Heart left ventricle (tissue), 16 donors: ENCODE results near the gene INO80E. TPM values are rescaled to one million over a fixed set of nuclear protein-coding genes. Genes with fewer than 3 reads are reported as not detected.

Source experiments
- ATAC-seq, 4 donors: fragments of 200-7000 bp; cut with Tn5 transposase; one replicate each; pipeline ENCODE4 v1.9.1; 2020 to 2022; ENCODE audit warnings: moderate library complexity in 4 of 4, mild to moderate bottlenecking in 3 of 4, moderate number of reproducible peaks in 1 of 4
- DNase-seq, 5 donors: peaks; one replicate each; pipeline ENCODE4 v3.0.0-alpha.2; 2020
- H3K27ac ChIP-seq, 12 donors: fragments of 200-600 bp; sonication (generic) in 4 of 12; one replicate each; pipeline versions ENCODE4 v1.5.0 to v1.8.0; 2016 to 2022; ENCODE audit warnings: mild to moderate bottlenecking in 2 of 12
- H3K27me3 ChIP-seq, 9 donors: fragments of 200-600 bp; sonication (generic) in 2 of 9; one replicate each; pipeline versions ENCODE4 v1.5.1 to v1.8.0; 2016 to 2022; ENCODE audit warnings: mild to moderate bottlenecking in 3 of 9
- H3K36me3 ChIP-seq, 9 donors: fragments of 200-600 bp; sonication (generic) in 2 of 9; one replicate each; pipeline versions ENCODE4 v1.5.0 to v1.8.0; 2018 to 2022; ENCODE audit warnings: mild to moderate bottlenecking in 2 of 9
- H3K4me1 ChIP-seq, 12 donors: fragments of 200-600 bp; sonication (generic) in 4 of 12; one replicate each; pipeline versions ENCODE4 v1.5.0 to v1.8.0; 2016 to 2022; ENCODE audit warnings: mild to moderate bottlenecking in 3 of 12
- H3K4me3 ChIP-seq, 12 donors: fragments of 200-600 bp; sonication (generic) in 4 of 12; one replicate each; pipeline versions ENCODE4 v1.5.0 to v1.8.0; 2017 to 2022; ENCODE audit warnings: mild to moderate bottlenecking in 9 of 12, moderate library complexity in 4 of 12
- H3K9me3 ChIP-seq, 12 donors: fragments of 200-600 bp; sonication (generic) in 4 of 12; one replicate each; pipeline versions ENCODE4 v1.5.0 to v1.8.0; 2016 to 2022; ENCODE audit warnings: mild to moderate bottlenecking in 1 of 12
- POLR2A ChIP-seq, 2 donors: fragments of 450-650 bp; IDR thresholded peaks; one replicate each; pipeline ENCODE4 v1.6.1; 2017; ENCODE audit warnings: antibody characterized with exemption in 2 of 2, mild to moderate bottlenecking in 2 of 2, moderate library complexity in 2 of 2
- WGBS, 4 donors: extraction: QIAGEN DNeasy Blood & Tissue Kit in 2 of 4; methylation state at CpG; one replicate each; pipeline versions ENCODE4 v1.1.5 to v1.1.7; 2013 to 2018; 5-methylcytosine and 5-hydroxymethylcytosine counted together
- intact Hi-C, 10 donors: fragments of 100-400 bp; cut with DNase I; formaldehyde crosslinking; loops; one replicate each; pipeline versions ENCODE4 v1.11.1 to v1.14.2; 2022
- polyA plus RNA-seq, 2 donors: library from polyadenylated mRNA; stranded (reverse); fragments of 200-250 nt; gene quantifications; one replicate each; pipeline ENCODE4 v1.2.3, GENCODE V29; 2013
- total RNA-seq, 9 donors: library from RNA; depleted of rRNA in 2 of 9; stranded (reverse); fragments of >200 nt in 2 of 9; fragmentation: NEBNext Ultra II Directional in 3 of 9; extraction: Animal tissue kit (Norgen Biotek cat#: 25700) in 3 of 9; gene quantifications; one replicate each; pipeline versions ENCODE4 v1.1.0 to v1.2.4, GENCODE V29; 2016 to 2023
- TF ChIP-seq, protein P1 (sequence below), 12 donors: fragments of 200-600 bp; sonication (generic) in 4 of 12; IDR thresholded peaks; one replicate each; pipeline versions ENCODE4 v1.5.0 to v1.8.0; 2018 to 2022; ENCODE audit warnings: antibody characterized with exemption in 12 of 12, mild to moderate bottlenecking in 5 of 12
- donor health status: ischemic (EF 13 %, LVEDD 7.1; RV severe dilation, severe dysfunction).
- donor health status: healthy with polysubstance abuse.
- donor health status: DM: no; HTN: yes; CAD: no.
- donor health status: DM: no; HTN: no; CAD: no.
- donor health status: ischemic (EF 25% LVEDD 6.9; RV normal size, moderate dysfunction).
- donor health status: ischemic (EF 25% LVEDD 5.7; RV mildly dilated, moderate dysfunction).
- donor health status: healthy.
- donor health status: DM: yes; HTN: yes; CAD: no.
- donor health status: ischemic (EF 35%, LVEDD 5.7; RV mildly dilated, moderate dysfunction).
- donor health status: nonischemic (EF 11% LVEDD 7.7; RV severe dilation, severe dysfunction).
- donor health status: DM: yes; HTN: yes; CAD: no.
- donor health status: PGD.
- donor health status: ischemic (EF 29% LVEDD 5.4; RV normal size, mild dysfunction).
- donor health status: nonischemic (EF 23%, LVEDD 6.1; RV moderate dilation, normal function).

The INO80E gene
- total and polyA plus RNA-seq, 11 donors = 27.6 to 71.5 (median 33.9) TPM

- H3K4me1 ChIP-seq = peaks cover 2 to 31% (median 12%) of the 10 kb centered on the region in 12 donors
- TF ChIP-seq POLR2A (IDR thresholded peaks at IDR 0.05) = no peak
- TF ChIP-seq, protein P1, sequence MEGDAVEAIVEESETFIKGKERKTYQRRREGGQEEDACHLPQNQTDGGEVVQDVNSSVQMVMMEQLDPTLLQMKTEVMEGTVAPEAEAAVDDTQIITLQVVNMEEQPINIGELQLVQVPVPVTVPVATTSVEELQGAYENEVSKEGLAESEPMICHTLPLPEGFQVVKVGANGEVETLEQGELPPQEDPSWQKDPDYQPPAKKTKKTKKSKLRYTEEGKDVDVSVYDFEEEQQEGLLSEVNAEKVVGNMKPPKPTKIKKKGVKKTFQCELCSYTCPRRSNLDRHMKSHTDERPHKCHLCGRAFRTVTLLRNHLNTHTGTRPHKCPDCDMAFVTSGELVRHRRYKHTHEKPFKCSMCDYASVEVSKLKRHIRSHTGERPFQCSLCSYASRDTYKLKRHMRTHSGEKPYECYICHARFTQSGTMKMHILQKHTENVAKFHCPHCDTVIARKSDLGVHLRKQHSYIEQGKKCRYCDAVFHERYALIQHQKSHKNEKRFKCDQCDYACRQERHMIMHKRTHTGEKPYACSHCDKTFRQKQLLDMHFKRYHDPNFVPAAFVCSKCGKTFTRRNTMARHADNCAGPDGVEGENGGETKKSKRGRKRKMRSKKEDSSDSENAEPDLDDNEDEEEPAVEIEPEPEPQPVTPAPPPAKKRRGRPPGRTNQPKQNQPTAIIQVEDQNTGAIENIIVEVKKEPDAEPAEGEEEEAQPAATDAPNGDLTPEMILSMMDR (IDR thresholded peaks at IDR 0.05) = no peak
- no peak for DNase-seq
- no peak for ATAC-seq
- peaks cover 0 to 10% (median 0%) of the 10 kb centered on the region in 9 donors for H3K36me3 ChIP-seq
- no peak overlapping the region for H3K4me3 ChIP-seq
- no peaks in the 10 kb centered on the region for H3K9me3 ChIP-seq
- intact Hi-C loops = loop anchor here in 5 of 10 donors (5.0 to 10.0 kb wide), 7 partner anchors 53 to 305 kb away; partner anchors contain the start of genes KCTD13 (in 4 of the 5), CDIPT (in 3 of the 5), PAGR1 (in 1 of the 5) and PRRT2 (in 1 of the 5)
- 72 to 81% (median 75%) methylated on average over 7 to 11 of the region's 11 CpGs for WGBS, 4 donors
- no peak overlapping the region for H3K27ac ChIP-seq
- H3K27me3 ChIP-seq = peaks cover 20 to 43% (median 37%) of the 10 kb centered on the region in 9 donors
Measured at GRCh38 chr16:30007378-30007895, 11.4 kb downstream of the INO80E start.

DNA sequence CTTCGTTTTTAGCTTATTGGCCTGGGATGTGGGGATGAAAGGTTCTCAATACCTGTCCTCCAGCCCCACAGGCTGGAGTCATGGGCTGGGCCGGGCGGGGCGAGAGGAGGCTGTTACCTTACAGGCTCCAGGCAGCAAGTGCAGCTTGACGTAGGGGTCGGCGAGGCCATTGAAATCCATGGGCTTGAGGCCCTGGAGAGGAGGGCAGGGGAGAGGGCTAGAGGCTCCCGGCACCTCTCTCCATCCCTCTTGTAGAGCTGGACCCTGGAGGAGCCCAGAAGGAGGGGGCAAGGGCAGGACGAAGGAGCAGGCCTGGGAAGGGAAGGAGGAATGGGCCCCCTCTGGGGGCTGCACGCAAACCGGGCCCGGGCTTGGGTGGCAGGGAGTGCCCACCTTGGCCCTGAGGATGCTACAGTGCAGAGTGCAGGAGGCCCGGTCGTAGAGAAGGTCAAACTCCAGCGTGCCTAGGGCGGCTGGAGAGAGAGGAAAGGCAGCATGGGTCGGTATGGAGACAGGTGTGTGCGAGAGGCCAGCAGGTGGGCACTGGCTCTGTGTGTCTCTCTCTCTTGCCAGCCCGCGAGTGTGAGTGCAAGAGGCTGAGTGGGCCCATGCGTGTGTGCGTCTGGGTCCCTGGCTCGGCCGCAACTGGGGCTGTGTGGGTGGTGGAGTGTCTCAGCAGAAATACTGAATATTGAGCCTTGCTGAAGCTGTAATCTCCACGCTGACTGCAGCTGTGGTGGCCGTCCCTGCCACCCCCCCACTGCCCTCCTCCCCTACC is 13.2 kb downstream of the INO80E start:
- Histone ChIP-seq H3K27ac (no peak overlapping the region), H3K27me3 (peaks cover 20 to 44% (median 41%) of the 10 kb centered on the region in 9 donors), H3K9me3 (no peaks in the 10 kb centered on the region), H3K4me1 (peaks cover 2 to 31% (median 12%) of the 10 kb centered on the region in 12 donors), H3K4me3 (no peak overlapping the region), H3K36me3 (peaks cover 0 to 1% (median 0%) of the 10 kb centered on the region in 9 donors)
- ATAC-seq (no peak), DNase-seq (no peak)
- WGBS, 4 donors = 47 to 52% (median 51%) methylated on average over 26 of the region's 26 CpGs
- intact Hi-C loops = loop anchor here in 5 of 10 donors (5.0 to 10.0 kb wide), 7 partner anchors 54 to 307 kb away; partner anchors contain the start of genes KCTD13 (in 4 of the 5), CDIPT (in 3 of the 5), PAGR1 (in 1 of the 5) and PRRT2 (in 1 of the 5)
- TF ChIP-seq, protein P1 (IDR thresholded peaks at IDR 0.05) = no peak
- no peak for TF ChIP-seq POLR2A (IDR thresholded peaks at IDR 0.05)

DNA sequence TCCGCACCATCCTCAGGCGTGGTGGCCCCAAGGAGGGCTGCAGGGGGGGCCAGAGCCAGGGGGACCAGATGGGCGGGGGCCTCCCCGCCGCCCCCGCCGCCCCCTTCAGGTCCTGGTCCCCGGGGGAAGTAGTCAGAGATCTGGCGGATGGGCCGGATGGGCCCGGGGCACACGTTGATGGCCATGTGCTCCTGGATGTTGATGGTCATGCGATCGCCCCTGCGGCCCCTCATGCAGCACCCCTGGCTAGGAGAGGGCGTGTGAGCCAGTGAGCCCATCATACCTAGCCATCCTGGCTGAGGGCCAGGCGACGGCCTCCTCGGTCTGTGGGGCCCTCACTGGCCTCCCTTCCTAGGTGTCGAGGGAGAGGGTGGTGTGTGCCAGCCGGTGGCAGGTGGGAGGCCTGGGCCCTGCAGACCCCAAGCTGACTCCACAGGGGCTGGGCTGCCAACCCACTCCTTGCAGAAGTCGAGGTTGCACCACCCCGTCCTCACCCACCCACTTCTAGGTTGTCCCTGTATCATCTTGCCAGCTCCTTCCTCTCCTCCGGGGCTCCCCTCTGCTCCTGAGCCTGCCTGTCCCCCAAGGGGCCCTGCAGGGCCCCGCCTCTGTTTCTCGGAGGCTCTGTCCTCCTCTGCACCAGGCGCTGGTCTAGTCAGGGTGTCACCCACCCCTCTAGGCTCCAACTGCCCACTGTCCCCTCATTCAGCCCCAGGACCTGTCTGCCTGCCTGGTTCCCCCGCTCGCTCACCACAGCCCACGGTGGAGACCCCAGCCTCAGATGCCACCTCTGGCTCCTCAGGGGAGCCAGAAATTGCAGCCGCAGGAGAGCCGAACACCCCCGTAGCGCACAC is 14.2 kb downstream of the INO80E start:
- WGBS, 4 donors = 6 to 18% (median 16%) methylated on average over 9 to 34 of the region's 34 CpGs
- intact Hi-C loops = loop anchor here in 5 of 10 donors (5.0 to 10.0 kb wide), 7 partner anchors 55 to 308 kb away; partner anchors contain the start of genes KCTD13 (in 4 of the 5), CDIPT (in 3 of the 5), PAGR1 (in 1 of the 5) and PRRT2 (in 1 of the 5)
- H3K27me3 ChIP-seq = peaks cover 20 to 44% (median 41%) of the 10 kb centered on the region in 9 donors
- peak in 1 of 5 donors; percentile 49 for DNase-seq
- no peaks in the 10 kb centered on the region for H3K36me3 ChIP-seq
- H3K4me1 ChIP-seq = peaks cover 2 to 30% (median 12%) of the 10 kb centered on the region in 12 donors
- H3K4me3 ChIP-seq = peak overlapping the region in 11 of 12 donors; percentile 23 to 52 (median 40)
- H3K9me3 ChIP-seq = no peaks in the 10 kb centered on the region
- no peak overlapping the region for H3K27ac ChIP-seq
- no peak for ATAC-seq
- TF ChIP-seq, protein P1 (IDR thresholded peaks at IDR 0.05) = no peak
- TF ChIP-seq POLR2A (IDR thresholded peaks at IDR 0.05) = no peak
